Left ventricle myocardium superior (tissue), 1 donor: ENCODE results near the gene PDIA4. TPM values are rescaled to one million over a fixed set of nuclear protein-coding genes. Genes with fewer than 3 reads are reported as not detected.

Experiments
- total RNA-seq: library from RNA; stranded (reverse); fragmentation: NEBNext Ultra II Directional; extraction: Animal tissue kit (Norgen Biotek cat#: 25700); gene quantifications from one replicate; pipeline ENCODE4 v1.2.1, GENCODE V29; 2021
- donor health status: DM: no; HTN: yes; CAD: no; lungs with severe emphysema.

Gene PDIA4
- total RNA-seq, 1 donor from 2014 or later, result 35.1 TPM

Other genes starting within 250 kb of the PDIA4 start
- gene EZH2, start 144.2 kb downstream of the PDIA4 start, total RNA-seq, result 1.1 TPM
- 2.7 TPM for gene ZNF786, start 62.2 kb upstream of the PDIA4 start, total RNA-seq
- gene ZNF425, start 97.8 kb upstream of the PDIA4 start, total RNA-seq, result 0.72 TPM
- 6.6 TPM for gene ZNF398, start 118.9 kb upstream of the PDIA4 start, total RNA-seq
- 14.5 TPM for gene ZNF282, start 167.0 kb upstream of the PDIA4 start, total RNA-seq
- 5.2 TPM for gene ZNF212, start 211.1 kb upstream of the PDIA4 start, total RNA-seq
- gene ZNF783, start 233.7 kb upstream of the PDIA4 start, total RNA-seq, result 4.8 TPM